ENCODE data around the gene ELOVL3.
"Not testable (repeated sequence)": the region's sequence is repeated elsewhere in the genome, so short reads cannot be mapped to it uniquely, and the experiment has no call there.

The ELOVL3 gene

GRCh38 chr10:102202386-102202785, 23.7 kb upstream of the ELOVL3 start:
- no peak for TF ChIP-seq JUND (IDR thresholded peaks at IDR 0.05; ENCODE audit: low read depth)
- DNase-seq (ENCODE audit: low read depth in 1 of 2, low spot score in 1 of 2) = no peak
- in situ Hi-C loops (cut with HindIII; ENCODE audit: low pct_unique_long_range_greater_than_20kb, low sequenced_read_pairs) = no loop called here

GRCh38 chr10:102208311-102209035, 17.6 kb upstream of the ELOVL3 start:
- TF ChIP-seq JUND (IDR thresholded peaks at IDR 0.05; ENCODE audit: low read depth) = no peak
- in situ Hi-C loops (cut with HindIII; ENCODE audit: low pct_unique_long_range_greater_than_20kb, low sequenced_read_pairs) = no loop called here
- peak in 1 of 2 experiments; percentile 17 for DNase-seq (ENCODE audit: low read depth in 1 of 2, low spot score in 1 of 2)

DNA sequence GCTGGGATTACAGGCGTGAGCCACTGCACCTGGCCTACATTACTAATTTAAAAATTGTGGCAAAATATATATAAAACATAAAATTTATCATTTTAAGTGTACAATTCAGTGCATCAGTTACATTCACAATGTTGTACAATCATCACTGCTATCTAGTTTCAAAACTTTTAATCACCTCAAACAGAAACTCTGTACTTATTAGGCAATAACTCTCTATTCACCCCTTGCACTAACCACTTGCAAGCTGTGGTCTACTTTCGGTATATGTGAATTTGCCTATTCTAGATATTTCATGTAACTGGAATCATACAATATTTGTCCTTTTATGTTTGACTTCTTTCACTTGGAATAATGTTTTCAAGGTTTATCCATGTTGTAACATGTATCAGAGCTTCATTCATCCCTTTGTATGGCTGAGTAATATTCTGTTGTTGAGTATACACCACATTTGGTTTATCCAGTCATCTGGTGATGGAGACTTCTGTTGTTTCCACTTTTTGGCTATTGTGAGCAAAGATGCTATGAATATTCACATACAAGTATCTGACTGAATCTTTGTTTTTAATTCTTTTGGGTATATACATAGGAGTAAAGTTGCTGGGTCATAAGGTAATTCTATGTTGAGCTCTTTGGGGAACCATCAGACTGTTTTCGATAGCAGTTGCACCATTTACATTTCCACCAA, 14.3 kb upstream of the ELOVL3 start:
- no peak for DNase-seq (ENCODE audit: low read depth in 1 of 2, low spot score in 1 of 2)
- no peak for TF ChIP-seq JUND (IDR thresholded peaks at IDR 0.05; ENCODE audit: low read depth)
- in situ Hi-C loops (cut with HindIII; ENCODE audit: low pct_unique_long_range_greater_than_20kb, low sequenced_read_pairs) = no loop called here

DNA sequence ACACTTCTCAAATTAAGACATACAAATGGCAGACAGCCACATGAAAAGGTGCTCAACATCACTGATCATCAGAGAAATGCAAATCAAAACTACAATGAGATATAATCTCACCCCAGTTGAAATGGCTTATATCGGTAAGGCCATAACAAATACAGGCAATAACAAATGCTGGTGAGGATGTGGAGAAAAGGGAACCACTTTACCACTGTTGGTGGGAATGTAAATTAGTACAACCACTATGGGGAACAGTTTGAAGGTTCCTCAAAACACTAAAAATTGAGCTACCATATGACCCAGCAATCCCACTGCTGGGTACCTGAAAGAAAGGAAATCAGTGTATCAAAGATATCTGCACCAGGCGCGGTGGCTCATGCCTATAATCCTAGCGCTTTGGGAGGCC, 12.5 kb upstream of the ELOVL3 start:
- in situ Hi-C loops (cut with HindIII; ENCODE audit: low pct_unique_long_range_greater_than_20kb, low sequenced_read_pairs); DNase-seq (ENCODE audit: low read depth in 1 of 2, low spot score in 1 of 2): not testable (repeated sequence)

- DNase-seq (ENCODE audit: low read depth in 1 of 2, low spot score in 1 of 2) = no peak
- TF ChIP-seq JUND (IDR thresholded peaks at IDR 0.05; ENCODE audit: low read depth) = no peak
- in situ Hi-C loops (cut with HindIII; ENCODE audit: low pct_unique_long_range_greater_than_20kb, low sequenced_read_pairs) = no loop called here
Measured at GRCh38 chr10:102219370-102219769, 6.7 kb upstream of the ELOVL3 start.

- DNase-seq (ENCODE audit: low read depth in 1 of 2, low spot score in 1 of 2) = no peak
- in situ Hi-C loops (cut with HindIII; ENCODE audit: low pct_unique_long_range_greater_than_20kb, low sequenced_read_pairs) = no loop called here
- TF ChIP-seq JUND (IDR thresholded peaks at IDR 0.05; ENCODE audit: low read depth) = no peak
Measured at GRCh38 chr10:102220612-102221011, 5.5 kb upstream of the ELOVL3 start.

DNA sequence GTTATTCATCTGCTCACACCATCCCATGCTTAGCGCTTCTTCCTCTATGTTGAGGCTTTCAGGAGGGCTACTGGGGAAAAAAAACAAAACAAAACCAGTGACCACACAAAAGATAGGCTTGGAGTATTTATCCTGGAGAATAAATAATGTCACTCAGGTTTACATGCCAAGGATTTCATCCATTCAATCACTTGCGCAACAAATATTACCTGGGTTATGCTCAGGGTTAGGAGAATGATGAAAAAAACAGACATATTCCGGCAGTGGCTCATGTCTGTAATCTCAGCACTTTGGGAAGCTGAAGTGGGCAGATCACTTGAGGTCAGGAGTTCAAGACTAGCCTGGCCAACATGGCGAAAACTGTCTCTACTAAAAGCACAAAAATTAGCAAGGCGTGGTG, 3.3 kb upstream of the ELOVL3 start:
- DNase-seq (ENCODE audit: low read depth in 1 of 2, low spot score in 1 of 2) = no peak
- TF ChIP-seq JUND (IDR thresholded peaks at IDR 0.05; ENCODE audit: low read depth) = no peak
- in situ Hi-C loops (cut with HindIII; ENCODE audit: low pct_unique_long_range_greater_than_20kb, low sequenced_read_pairs) = no loop called here

- in situ Hi-C loops (cut with HindIII; ENCODE audit: low pct_unique_long_range_greater_than_20kb, low sequenced_read_pairs) = no loop called here
- TF ChIP-seq JUND (IDR thresholded peaks at IDR 0.05; ENCODE audit: low read depth) = no peak
Measured at GRCh38 chr10:102226542-102226870, 407 bp downstream of the ELOVL3 start.

DNA sequence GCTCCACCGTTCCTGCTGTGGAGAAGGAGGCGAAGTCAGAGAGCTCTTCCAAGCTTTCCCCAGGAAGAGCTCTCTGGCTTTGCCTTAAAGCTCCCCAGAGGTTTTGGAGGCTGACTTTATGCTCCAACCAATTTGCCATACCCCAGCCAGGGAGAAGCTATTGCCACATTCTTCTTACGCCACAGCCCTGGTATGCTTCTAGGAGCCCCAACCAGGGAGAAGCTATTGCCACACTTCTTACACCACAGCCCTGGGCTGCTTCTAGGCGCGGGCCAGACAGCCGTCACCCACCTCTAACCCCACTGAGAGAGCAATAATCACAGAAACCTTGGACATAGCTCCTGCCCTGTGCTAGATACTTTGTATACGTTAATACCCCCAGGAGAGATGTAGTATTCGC, 951 bp downstream of the ELOVL3 start:
- DNase-seq (ENCODE audit: low read depth in 1 of 2, low spot score in 1 of 2) = no peak
- in situ Hi-C loops (cut with HindIII; ENCODE audit: low pct_unique_long_range_greater_than_20kb, low sequenced_read_pairs) = no loop called here
- no peak for TF ChIP-seq JUND (IDR thresholded peaks at IDR 0.05; ENCODE audit: low read depth)

More at GRCh38 chr10:102226542-102226870, 407 bp downstream of the ELOVL3 start:
- DNase-seq (ENCODE audit: low read depth in 1 of 2, low spot score in 1 of 2) = no peak

DNA sequence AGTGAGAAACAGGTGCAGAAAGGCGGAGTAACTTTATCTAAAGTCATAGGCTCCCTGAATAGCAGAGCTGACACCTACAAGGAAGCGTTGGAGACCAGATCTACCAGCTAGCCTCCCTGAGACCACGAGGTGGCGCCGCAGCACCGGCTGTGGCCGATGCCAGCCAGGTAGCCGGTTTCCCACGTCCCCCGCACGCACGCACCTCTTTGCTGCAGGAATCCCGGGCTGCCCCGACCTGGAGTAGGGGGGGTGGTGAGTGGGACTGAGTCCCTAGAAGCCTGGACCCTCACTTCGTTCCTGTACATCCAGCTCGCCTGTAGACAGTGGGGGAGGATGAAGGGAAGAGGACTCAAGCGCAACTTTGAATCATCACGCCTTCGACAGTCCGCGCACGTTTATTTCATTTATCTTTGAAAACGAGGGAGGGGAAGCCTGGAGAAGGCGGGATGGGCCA, 3.7 kb downstream of the ELOVL3 start:
- in situ Hi-C loops (cut with HindIII; ENCODE audit: low pct_unique_long_range_greater_than_20kb, low sequenced_read_pairs) = no loop called here
- DNase-seq (ENCODE audit: low read depth in 1 of 2, low spot score in 1 of 2) = peak; percentile 90 to 92
- no peak for TF ChIP-seq JUND (IDR thresholded peaks at IDR 0.05; ENCODE audit: low read depth)

DNA sequence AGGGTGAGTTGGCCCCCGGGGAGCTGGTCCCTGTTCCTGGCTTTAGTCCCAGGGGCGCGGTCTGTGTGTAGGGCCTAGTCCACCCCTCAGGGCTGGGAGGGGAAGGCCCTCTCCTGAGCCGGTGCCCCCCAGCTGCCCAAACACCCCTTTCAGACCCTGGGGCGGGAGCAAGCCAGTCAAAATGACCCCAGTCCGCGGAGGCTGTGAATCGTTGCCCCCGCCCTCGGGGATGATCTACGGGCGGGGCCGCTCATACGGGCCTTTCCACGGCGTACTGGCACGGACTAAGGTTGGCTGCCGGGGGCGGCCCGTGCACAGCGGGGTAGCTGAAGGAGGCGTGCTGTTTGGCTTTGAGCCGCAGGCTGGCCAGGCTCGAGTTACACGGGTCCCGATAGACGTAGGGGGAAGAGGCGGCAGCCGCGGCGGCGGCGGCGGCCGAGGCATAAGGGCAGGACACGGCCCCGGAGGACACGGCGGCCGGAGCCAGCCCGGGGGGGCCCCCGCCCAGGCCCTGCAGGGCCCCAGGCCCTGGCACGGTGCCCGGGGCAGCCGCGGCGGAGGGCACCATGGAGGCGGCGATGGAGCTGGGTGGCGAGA, 4.3 kb downstream of the ELOVL3 start:
- peak; percentile 47 to 84 for DNase-seq (ENCODE audit: low read depth in 1 of 2, low spot score in 1 of 2)
- TF ChIP-seq JUND (IDR thresholded peaks at IDR 0.05; ENCODE audit: low read depth) = no peak
- in situ Hi-C loops (cut with HindIII; ENCODE audit: low pct_unique_long_range_greater_than_20kb, low sequenced_read_pairs) = no loop called here

DNA sequence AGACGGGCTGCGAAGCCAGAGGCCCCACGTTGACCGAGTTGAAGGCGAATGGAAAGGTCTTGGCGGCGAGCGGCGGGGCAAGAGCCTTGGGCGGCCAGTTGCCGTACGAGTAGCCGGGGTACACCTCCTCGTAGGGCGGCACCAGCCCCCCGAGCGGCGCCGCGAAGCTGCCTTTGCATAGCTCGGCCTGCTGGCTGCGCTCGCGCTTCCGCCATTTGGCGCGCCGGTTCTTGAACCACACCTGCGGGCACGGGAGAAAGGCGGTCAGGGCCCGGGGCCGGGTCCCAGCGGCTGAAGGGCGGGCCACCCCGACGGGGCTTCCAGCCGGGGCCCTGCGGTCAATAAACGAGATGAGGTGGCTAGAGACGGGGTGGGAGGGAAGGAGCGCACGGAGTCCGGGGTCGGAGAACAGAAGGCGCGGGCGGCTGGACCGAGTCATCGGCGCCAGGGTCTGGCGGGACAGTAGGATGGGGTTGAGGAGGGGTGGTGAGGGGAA, 4.8 kb downstream of the ELOVL3 start:
- TF ChIP-seq JUND (IDR thresholded peaks at IDR 0.05; ENCODE audit: low read depth) = no peak
- DNase-seq (ENCODE audit: low read depth in 1 of 2, low spot score in 1 of 2) = peak; percentile 43 to 52
- in situ Hi-C loops (cut with HindIII; ENCODE audit: low pct_unique_long_range_greater_than_20kb, low sequenced_read_pairs) = no loop called here

All from T47D (cell line).